ENCODE data around the gene NDUFC1.

- TF ChIP-seq CTCF (optimal IDR thresholded peaks at IDR 0.05 in 1 of 3, IDR thresholded peaks at IDR 0.05 in 1 of 3, conservative IDR thresholded peaks at IDR 0.05 in 1 of 3; ENCODE audit: extremely low read depth in 1 of 3, insufficient read depth in 2 of 3, low read length in 3 of 3) = no peak
- TF ChIP-seq EZH2 (IDR thresholded peaks at IDR 0.05; ENCODE audit: low read length) = no peak
These were observed 17.3 kb upstream of the NDUFC1 start for GRCh38 chr4:139319571-139319970.

Data from keratinocyte (primary cell).